HCT116 (cell line): Measurements from ENCODE around the gene EHBP1.

Experiments used
- CEBPB ChIP-seq: IDR thresholded peaks from 2 replicates; pipeline ENCODE4 v1.6.1; 2012; ENCODE audit warnings: low read depth
- EZH2 ChIP-seq: fragments of 200-600 bp; sonication (generic); IDR thresholded peaks from 2 replicates; pipeline ENCODE4 v1.6.1; 2017; ENCODE audit warnings: antibody characterized with exemption, mixed run types
- EZH2phosphoT487 ChIP-seq: fragments of 200-600 bp; IDR thresholded peaks from 2 replicates; pipeline ENCODE4 v1.6.1; 2018; ENCODE audit warnings: antibody characterized with exemption, borderline replicate concordance
- POLR2A ChIP-seq: IDR thresholded peaks from 2 replicates; pipeline ENCODE4 v1.7.0; 2011; ENCODE audit warnings: borderline replicate concordance; ENCODE audit not compliant: insufficient read depth, insufficient read length; ENCODE audit errors: extremely low read depth
- SIN3A ChIP-seq: IDR thresholded peaks from 2 replicates; pipeline ENCODE4 v1.6.1; 2012; ENCODE audit warnings: low read depth
- ZFX ChIP-seq: fragments of 450-650 bp; IDR thresholded peaks from 2 replicates; pipeline ENCODE4 v1.6.1; 2017
- TF ChIP-seq, protein P1 (sequence below), 3 experiments: fragments of 200-600 bp in 1 of 3; sonication (generic) in 1 of 3; IDR thresholded peaks in 2 of 3; conservative IDR thresholded peaks in 1 of 3; 2 replicates each; pipeline ENCODE4 v1.5.1; 2012 to 2017; ENCODE audit warnings: low read depth in 2 of 3, low read length in 2 of 3, antibody characterized with exemption in 1 of 3, borderline replicate concordance in 1 of 3, control low read depth in 1 of 3, mild to moderate bottlenecking in 1 of 3, mixed read lengths in 1 of 3, mixed run types in 1 of 3, moderate library complexity in 1 of 3; ENCODE audit not compliant: insufficient read depth in 1 of 3
- TF ChIP-seq, protein P2 (sequence below): IDR thresholded peaks from 2 replicates; pipeline ENCODE4 v1.6.1; 2011; ENCODE audit warnings: mild to moderate bottlenecking, low read length, moderate library complexity; ENCODE audit not compliant: insufficient replicate concordance; ENCODE audit errors: extremely low read depth

DNA sequence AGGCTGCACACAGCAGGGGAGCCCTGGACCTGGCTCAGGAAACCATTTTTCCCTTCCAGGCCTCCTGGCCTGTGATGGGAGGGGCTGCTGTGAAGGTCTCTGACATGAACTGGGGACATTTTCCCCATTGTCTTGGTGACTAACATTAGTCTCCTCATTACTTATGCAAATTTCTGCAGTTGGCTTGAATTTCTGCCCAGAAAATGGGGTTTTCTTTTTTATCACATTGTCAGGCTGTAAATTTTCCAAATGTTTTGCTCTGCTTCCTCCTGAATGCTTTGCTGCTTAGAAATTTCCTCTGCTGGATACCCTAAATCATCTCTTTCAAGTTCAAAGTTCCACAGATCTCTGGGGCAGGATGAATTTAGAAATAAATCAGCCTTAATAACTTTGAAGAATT is 78.2 kb downstream of the EHBP1 start:
- TF ChIP-seq EZH2phosphoT487 = no peak
- TF ChIP-seq ZFX = no peak
- TF ChIP-seq CEBPB = no peak
- TF ChIP-seq, protein P1, sequence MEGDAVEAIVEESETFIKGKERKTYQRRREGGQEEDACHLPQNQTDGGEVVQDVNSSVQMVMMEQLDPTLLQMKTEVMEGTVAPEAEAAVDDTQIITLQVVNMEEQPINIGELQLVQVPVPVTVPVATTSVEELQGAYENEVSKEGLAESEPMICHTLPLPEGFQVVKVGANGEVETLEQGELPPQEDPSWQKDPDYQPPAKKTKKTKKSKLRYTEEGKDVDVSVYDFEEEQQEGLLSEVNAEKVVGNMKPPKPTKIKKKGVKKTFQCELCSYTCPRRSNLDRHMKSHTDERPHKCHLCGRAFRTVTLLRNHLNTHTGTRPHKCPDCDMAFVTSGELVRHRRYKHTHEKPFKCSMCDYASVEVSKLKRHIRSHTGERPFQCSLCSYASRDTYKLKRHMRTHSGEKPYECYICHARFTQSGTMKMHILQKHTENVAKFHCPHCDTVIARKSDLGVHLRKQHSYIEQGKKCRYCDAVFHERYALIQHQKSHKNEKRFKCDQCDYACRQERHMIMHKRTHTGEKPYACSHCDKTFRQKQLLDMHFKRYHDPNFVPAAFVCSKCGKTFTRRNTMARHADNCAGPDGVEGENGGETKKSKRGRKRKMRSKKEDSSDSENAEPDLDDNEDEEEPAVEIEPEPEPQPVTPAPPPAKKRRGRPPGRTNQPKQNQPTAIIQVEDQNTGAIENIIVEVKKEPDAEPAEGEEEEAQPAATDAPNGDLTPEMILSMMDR (IDR thresholded peaks at IDR 0.05 in 2 of 3, conservative IDR thresholded peaks at IDR 0.05 in 1 of 3; ENCODE audit: borderline replicate concordance in 1 of 3, insufficient read depth in 1 of 3, low read depth in 2 of 3, low read length in 2 of 3) = no peak
- TF ChIP-seq POLR2A = no peak
- TF ChIP-seq, protein P2, sequence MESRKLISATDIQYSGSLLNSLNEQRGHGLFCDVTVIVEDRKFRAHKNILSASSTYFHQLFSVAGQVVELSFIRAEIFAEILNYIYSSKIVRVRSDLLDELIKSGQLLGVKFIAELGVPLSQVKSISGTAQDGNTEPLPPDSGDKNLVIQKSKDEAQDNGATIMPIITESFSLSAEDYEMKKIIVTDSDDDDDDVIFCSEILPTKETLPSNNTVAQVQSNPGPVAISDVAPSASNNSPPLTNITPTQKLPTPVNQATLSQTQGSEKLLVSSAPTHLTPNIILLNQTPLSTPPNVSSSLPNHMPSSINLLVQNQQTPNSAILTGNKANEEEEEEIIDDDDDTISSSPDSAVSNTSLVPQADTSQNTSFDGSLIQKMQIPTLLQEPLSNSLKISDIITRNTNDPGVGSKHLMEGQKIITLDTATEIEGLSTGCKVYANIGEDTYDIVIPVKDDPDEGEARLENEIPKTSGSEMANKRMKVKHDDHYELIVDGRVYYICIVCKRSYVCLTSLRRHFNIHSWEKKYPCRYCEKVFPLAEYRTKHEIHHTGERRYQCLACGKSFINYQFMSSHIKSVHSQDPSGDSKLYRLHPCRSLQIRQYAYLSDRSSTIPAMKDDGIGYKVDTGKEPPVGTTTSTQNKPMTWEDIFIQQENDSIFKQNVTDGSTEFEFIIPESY = no peak
- TF ChIP-seq SIN3A = no peak
- no peak for TF ChIP-seq EZH2
